Renal cortical epithelial cell (primary cell): ENCODE results near the gene PSTPIP1. TPM values are rescaled to one million over a fixed set of nuclear protein-coding genes. Genes with fewer than 3 reads are reported as not detected.

Experiments used
- DNase-seq: peaks from one replicate; pipeline ENCODE4 v3.0.0-alpha.2; 2011; ENCODE audit warnings: low read depth
- total RNA-seq: library from RNA; depleted of rRNA; stranded (reverse); fragments of >200 nt; gene quantifications from 2 replicates; pipeline ENCODE4 v1.2.3, GENCODE V29; 2014

PSTPIP1 gene
- total RNA-seq, 1 donor from 2014 or later, result not detected

DNA sequence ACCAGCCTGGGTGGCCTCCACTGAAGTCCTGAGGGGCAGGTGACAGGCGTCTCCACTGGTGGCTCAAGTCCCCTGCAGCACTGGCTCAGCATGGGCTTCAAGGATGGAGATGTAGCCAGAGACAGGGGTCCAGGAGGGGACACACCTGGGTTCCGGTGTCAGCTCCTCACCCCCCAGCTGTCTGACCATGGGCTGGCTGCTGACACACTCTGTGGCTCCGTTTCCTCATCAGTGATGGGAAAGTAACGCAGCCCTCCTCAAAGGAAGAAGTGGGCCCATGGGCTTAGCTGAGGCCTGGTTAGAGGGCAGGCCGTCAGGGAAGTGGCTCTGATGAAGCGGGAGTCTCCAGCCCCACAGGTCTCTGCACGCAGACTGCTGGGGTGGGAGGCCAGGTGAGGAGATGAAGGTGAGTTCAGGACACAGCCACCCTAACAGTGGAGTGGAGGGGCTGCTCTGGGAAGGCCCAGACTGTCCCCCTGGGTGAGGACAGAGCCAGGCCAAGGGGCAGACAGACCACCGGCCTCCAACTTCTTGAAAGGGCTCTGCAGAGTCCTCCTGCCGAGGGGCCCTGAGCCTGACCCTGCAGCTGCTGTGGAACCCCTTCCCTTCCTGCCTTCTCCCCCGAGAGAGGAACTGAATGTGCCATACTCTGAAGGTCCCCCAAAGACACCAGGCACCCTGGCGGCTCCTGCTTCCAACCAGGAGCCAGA is 24.0 kb downstream of the PSTPIP1 start:
- DNase-seq, result no peak

DNA sequence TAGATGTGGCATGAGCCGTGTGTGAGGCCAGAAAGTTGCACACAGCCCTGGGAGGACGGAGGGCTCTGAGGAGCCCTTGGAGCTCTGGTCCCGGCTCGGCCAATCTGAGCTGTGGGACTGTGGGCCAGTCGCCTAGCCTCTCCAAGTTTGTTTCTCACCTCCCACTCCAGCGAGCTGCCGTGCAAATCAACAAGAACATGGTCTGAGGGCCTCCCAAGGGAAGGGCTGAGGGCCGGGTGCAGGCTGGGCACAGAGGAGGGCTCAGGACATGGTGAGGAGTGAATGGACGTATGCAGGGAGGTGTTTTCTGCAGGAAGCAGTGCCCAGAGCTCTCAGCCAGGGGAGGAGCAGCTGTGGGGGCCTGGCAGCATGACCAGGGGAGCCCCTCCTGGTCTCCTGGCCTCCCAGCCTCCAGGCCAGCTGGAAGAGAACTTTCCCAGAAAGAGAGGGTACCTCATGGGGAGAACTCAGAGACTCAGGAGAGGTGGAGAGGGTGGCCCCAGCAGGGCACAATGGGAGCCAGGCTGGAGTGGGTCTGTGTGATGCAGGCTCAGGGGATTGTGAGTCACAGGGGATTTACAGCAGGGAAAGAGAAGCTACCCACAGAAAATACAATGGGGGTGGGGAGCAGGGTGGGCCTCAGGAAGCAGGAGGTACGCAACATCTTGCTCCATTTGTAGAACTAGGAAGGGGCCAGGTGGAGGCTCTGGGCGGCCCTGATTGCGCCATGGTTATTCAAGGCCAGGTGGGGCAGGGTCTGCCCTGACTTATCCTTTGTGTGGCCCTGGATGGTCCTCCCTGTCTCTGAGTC is 24.8 kb downstream of the PSTPIP1 start:
- DNase-seq, result peak; percentile 23

DNA sequence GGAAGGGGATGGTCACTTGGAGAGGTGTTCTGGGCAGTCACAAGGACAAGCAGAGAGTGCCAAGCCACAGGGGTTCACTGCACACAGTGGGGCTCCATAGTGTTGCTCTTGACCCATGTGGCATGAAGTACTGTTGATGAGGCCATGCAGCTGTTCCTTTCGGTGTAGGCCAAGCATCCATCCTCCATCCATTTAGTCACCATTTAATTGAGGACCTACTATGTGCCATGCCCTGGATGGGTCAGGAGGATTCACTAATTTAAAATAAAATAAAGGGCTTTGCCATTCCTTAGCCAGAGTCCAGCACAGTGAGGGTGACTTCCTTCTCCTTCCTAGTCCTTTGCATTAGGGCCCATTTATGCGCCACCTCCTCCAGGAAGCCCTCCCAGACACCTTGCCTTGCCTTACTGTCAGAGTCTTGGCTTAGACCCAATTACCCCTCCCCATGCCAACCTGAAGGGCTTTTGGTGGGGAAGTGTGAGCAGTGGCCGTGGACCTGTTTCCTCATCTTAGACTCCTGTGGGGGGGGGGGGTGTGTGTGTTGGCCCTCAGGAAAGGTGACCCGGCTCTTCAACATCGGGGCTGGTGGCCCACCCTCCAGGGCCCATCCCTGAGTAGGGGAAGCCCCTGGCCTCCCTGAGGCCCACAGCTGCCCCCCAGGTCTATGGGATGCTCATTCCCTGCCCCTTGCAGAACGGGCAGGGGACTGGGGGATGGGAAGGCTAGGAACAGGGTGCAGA is 25.6 kb downstream of the PSTPIP1 start:
- DNase-seq, result no peak

DNA sequence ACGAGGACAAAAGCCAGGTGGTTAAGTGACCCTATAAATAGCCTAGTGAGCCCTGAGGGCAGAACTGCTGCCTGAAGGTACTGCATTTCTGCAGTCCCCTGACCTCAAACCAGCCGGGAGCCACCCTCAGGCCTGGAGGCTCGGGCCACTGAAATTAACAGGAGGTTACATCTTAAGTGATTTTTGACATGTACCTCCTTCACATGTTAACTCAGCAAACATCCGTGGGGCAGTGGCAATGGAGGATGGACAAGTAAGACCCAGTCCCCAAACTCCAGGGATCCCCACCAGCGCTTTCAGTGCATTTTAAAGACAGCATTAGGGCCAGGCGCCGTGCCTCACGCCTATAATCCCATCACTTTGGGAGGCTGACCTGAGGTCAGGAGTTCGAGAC is 26.2 kb downstream of the PSTPIP1 start:
- DNase-seq, result no peak

DNA sequence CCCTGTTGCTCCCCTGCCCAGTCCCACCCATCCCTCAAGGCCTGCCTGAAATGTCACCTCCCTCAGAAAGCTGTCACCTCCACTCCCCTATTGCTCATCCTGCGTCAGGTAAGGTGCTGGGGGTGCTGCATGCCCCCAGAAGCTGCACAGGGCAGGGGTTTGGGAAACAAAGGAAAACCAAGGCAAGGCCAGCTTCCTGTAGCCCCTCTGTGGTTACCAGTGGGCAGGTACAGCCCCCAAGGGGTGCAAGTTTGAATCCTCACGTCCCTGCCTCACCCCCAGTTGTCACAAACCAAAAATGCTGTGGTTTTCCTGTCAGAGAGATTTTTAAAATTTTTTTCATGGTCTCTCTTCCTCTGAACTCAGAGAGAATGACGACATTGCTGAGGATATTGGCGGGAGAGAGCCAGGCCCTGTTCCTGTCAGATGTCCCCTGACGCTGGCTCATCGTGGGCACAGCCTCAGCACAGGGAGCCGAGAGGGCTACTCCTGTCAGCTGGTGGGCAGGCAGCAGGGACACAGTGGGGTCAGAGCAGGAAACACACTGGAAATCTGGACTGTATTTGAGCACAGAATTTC is 27.0 kb downstream of the PSTPIP1 start:
- no peak for DNase-seq

DNA sequence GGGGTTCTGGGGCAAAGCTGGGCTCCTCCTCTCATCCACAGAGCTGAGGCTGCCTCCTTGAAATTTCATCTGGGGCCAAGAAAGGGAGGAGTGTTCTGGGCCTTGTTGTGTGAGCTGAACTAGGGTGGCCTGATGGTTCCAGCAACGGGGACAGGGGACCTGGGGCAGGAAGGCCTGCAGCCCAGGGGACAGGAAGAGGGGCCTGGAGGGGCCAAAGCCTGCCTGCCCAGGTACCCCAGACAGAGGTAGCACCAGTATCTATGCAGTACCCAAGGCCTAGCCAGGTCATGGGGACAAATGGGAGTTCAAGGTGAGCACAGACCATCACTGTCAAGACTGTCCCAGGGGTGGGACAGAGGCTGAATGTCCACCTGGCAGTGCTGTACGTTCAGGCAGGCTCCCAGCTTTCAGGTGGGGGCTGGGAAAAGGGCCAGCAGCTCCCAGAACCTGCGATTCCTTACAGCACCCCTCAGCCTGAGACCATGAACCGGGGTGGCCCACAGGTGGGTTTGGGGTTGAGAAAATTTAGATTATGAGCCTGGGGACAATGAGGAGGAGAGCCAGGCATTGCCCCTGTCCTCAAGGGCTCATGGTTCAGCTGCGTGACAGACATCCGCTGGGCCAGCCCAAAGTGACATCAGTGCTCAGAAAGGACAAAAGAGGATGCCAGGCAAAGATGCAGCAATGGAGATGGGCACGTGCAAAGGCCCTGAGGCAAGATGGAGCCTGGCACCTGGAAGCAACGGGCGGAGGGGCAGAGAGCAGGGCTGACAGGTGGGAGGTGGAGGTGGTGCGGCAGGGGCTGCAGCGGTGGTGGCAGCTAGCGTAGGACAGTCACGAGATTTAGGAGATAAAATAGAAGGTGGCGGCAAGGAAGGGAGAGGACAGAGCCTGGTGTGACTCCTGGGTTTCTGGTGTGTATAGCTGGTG is 28.0 kb downstream of the PSTPIP1 start:
- DNase-seq, result no peak

DNA sequence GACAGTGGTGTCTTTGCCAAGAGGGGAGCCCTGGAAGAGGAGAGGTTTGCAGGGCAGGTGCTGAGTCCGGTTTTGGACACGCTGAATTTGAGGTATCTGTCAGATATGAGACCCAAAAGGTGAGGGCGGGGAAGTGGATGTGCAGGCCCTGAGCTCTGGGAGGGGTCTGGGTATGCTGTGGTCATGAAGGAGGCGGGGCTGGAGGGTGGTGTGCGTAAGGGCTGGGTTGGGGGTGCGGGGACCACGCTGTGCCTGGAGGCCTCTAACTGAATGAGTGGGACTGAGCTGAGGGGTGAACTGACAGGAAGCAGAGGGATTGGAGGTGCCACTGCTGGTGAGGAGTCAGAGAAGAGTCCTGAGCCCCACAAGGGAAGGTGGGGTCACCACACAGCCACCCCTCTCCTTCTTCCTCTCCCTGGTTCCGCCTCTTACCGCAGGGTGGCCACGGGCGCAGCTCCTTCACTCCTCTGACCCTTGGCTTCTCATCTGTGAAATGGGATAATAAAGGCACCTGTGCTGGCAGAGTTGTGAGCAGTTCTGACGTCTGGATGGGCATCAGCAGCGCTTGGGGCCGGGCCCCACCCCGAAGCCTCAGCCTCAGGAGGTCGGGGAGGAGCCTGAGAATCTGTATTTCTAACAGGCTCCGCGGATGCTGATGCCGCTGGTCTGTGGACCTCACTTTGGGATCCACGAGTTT is 28.8 kb downstream of the PSTPIP1 start:
- no peak for DNase-seq

DNA sequence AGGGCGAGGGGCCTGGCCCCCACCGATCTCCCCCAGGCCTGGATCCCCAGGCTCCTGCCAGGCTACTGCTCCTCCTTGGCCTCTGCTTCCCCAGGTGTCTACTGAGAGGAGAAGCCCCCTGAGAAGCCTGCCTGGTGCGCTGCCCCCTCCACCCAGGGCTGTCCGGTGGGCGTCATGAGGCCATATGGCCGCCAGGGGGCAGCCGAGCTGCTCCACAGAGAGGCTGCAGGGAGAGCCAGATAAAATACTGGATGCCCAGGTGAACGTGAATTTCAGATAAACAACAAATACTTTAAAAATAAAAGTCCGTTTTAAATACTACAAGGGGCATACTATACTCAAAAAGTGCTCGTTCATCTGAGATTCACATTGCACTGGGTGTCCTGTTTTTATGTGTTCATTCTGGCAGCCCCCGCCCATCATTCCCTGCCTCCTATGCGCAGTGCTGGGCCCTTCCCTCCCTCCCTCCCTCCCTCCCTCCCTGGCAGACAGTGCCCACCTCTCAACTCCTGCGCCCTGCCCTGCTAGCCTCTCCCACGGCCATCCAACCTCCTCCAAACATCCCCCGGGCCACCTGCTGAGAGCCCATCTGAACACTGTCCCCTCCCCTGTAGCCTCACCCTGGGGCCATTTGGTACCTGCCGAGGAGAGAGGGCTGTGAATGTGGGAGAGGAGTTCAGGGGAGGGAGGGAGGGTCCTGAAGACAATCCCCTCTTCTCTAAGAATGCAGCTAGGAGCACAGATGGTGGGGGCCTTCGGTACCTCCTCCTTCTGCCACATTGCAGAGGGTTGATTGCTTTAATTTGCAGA is 29.6 kb downstream of the PSTPIP1 start:
- DNase-seq, result peak; percentile 9

DNA sequence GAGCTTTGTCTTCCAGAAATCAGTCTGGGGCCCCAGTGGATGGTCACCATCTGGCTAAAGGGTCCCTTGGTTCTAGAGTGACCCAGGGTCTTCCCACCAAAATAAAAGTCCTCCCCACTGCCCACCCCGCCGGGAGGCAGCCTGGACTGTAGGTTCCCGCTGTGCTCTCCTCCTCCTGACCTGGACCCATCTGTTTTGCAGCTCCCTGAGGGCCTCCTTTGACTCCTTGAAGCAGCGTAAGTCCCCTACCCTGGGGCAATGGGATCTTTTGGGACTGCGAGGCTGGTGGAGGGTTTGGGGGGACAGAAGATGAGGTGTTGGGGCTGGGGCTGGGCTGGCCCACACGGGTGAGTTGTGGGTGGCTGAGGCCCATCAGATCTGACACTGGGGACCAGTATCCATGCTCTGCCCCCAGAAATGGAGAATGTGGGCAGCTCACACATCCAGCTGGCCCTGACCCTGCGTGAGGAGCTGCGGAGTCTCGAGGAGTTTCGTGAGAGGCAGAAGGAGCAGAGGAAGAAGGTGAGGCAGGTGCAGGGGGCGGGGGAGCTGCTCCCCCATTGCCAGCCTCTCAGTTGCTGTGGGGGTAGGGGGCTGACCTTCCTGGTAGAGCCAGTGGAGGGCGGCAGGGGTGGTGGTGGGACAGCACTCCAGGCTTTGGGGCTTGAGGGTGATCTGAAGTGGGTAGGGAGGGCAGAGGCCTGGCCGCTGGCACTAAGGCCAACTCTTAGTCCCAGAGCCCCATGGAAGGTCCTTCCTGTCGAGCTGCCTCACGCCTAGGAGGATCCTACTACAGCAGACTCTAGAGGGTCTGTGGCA is 30.4 kb downstream of the PSTPIP1 start:
- no peak for DNase-seq

DNA sequence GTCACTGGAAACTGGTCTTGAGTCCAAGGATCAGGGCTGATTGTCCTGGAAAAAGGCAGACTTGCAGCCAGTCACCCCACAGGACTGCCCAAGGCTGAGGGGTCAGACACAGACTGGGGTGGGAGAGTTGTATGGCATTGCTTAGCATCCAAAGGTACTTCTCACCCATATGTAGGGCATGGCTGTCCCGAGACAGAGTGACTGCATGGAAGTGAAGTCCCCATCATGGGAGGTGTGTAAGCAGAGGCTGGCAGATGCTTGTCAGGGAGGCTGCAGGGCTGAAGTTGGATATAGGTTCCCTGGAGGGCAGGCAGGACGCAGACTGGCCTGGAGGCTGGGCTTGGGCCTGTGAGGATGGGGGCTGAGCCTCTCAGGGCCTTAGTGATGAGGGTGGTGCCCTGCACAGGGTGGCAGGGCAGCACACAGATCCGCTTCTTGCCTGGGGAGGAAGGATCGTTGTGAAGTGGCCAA is 31.1 kb downstream of the PSTPIP1 start:
- no peak for DNase-seq

DNA sequence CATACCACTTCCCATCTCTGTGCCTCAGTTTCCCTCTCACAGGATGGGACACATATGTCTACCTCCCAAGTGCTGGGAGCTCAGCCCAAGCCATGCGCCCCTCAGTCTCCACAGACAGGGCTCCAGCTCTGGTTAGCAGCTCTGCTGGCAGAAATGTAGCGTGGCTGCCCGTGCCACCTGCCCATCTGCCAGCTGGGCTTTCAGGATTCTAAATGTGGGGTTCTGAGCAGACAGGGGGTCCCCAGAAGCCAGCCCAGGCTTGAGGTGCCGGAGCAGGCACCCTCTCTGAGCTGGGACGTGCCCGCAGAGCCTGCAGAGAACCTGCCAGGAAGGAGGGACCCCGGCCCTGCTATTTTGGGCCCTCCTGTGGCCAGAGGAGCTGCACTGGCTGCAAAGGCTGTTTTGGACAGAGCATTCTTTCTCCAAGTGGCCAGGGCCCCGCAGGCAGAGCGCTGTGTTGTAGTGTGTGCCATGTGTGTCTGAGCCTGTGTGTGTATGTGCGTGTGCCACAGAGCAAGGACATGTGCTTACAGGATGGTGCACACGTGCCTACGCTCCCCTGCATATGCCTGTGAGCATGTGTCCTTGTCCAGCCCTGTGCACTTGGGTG is 31.7 kb downstream of the PSTPIP1 start:
- DNase-seq, result no peak

DNA sequence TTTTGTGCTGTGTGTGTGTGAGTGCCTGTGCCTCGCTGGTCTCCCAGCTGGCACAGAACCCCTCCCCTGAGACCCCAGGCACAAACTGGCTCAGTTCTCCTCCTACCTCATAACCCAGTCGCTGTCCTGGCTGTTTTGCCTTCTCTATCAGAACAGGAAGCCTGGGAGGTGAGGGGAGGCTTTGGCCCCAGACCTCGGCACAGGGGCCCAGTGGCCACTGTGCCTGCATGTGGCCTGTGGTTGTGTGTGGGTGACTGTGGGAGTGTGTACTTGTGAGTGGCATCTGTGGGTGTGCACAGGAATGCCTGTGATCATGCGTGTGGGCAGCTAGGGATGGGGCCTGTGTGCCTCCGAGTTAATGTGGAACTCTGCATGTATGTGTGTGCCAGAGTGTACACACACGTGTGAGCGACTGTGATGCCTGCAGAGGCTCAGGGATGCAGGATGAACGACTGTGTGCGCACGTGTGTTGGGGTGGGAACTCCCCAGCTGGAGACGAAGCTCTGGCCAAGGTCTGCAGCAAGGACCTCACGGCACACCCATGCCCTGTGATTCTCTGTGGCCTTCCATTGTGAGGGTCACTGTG is 32.3 kb downstream of the PSTPIP1 start:
- no peak for DNase-seq

DNA sequence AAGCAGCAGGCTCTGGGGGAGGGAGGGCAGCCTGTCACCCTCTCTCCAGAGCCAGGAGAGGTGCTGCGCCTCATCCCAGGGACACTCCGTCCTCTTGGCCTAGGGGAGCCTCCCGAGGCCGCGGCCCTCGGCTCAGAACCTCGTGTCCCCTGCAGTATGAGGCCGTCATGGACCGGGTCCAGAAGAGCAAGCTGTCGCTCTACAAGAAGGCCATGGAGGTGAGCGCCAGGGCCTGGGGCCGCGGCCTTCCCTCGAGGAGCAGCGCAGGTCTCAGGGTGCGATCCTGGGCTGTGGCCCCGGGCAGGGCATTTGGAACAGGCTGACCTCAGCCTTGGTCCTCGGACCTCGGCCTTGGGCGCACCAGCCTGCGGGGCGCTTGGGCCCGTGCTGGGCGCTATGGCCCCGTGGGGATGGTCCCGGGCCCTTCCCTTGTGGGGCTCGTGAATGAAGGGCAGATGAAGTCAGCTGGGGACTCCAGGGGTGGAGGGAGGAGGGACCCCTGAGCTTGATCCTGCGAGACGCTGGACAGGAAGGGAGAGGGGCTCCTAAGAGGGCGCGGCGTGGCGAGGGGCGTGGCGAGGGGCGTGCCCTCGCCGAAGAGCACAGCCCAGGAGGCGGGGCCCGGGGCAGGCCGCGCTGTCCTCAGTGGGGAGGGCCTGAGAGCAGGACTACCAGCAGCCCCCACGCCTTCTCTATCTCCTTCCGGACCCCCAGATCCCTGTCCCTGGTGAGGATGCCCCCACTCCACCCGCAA is 32.9 kb downstream of the PSTPIP1 start:
- no peak for DNase-seq

DNA sequence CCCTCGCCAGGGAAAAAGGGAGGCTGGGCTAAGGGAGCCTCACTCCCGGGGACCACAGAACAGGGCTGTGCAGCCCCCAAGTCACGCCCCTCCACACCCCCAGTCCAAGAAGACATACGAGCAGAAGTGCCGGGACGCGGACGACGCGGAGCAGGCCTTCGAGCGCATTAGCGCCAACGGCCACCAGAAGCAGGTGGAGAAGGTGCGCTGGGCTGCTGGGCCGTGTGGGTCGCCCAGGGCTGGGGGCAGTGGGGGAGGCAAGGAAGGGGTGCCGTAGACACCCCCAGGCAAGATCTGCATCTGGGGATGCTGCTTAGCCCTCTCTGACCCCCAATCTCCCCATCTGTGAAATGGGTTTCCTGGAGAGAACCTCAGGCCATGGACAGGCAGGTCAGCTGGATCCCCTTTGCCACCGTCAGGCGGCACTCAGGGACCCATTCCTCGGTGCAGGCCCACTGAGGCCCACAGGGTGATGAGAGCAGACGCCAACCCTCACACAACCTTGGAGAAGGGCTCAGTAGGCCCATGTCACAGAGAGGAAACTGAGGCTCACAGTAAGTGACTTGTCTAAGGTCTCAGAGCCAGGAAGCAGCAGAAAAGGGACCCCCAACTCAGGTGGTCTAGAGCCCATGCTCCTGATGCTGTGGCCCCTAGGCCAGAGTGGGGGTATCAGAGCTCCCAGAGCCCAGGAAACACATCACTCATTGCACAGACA is 33.7 kb downstream of the PSTPIP1 start:
- no peak for DNase-seq

DNA sequence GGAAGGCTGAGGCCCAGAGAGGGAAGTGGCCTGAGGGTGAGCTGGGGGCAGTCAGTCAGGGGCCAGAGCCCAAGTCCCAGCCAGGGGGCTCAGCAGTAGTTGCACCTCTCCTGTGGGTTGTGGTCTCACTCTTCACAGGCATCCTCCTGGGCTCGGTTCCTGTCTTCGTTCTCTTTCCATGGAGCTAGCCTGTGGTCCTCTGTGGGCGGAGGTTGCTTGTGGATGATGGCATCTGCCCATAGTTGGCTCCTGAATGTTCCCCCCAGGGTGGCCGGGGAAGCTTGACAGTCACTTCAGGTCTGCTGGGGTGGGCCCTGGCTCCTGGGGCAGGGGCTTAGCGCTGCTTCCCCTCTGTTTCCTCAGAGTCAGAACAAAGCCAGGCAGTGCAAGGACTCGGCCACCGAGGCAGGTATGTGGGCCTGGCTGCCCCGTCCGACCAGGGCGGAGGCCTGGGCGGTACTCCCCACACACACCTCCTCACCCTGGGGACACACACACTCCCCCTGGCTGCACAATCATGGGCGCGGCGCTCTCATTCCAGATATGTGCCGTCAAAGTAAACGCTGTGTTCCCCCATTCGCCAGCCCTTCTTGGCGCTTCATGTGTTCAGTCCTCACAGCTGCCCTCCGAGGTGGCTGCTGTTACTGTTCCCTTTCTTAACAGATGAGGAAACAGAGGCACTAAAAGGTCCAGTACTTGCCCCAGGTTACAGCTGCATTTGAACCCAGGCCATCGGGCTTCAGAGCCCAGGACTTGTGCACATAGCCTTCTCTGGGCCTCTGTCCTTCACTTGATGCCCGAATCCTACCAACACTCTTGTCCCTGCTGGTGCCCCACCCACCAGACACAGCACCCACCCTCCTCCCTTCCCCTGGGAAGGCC is 34.5 kb downstream of the PSTPIP1 start:
- DNase-seq, result no peak
